DND-41 (cell line): ENCODE results near the gene CCDC3.

Experiments used
- CTCF ChIP-seq: IDR thresholded peaks from 2 replicates; pipeline ENCODE4 v1.5.1; 2012; ENCODE audit warnings: borderline replicate concordance, low read length, moderate library complexity, mild to moderate bottlenecking; ENCODE audit not compliant: poor library complexity, severe bottlenecking; ENCODE audit errors: extremely low read depth
- EZH2 ChIP-seq: IDR thresholded peaks from 3 replicates; pipeline ENCODE4 v1.6.1; 2012; ENCODE audit warnings: borderline replicate concordance, low read depth, mild to moderate bottlenecking, moderate library complexity, low read length, inconsistent platforms; ENCODE audit not compliant: severe bottlenecking

GRCh38 chr10:12902135-12902572 lies 99.4 kb downstream of the CCDC3 start:
- no peak for TF ChIP-seq EZH2
- peak; percentile 95 for TF ChIP-seq CTCF
